ENCODE results near the gene TBX1.

Gene TBX1

GRCh38 chr22:19812910-19813309 is 52.3 kb downstream of the TBX1 start:
- in situ Hi-C loops (cut with HindIII; ENCODE audit: low pct_ligation_motif_present, low sequenced_read_pairs): no loop called here
- Histone ChIP-seq H3K4me3 (ENCODE audit: low read depth, low read length) (no peak overlapping the region), H3K36me3 (replicated peaks) (no peaks in the 10 kb centered on the region), H3K27me3 (replicated peaks) (no peaks in the 10 kb centered on the region), H3K27ac (no peak overlapping the region)
- TF ChIP-seq CTCF (IDR thresholded peaks at IDR 0.05; ENCODE audit: low read depth, low read length, missing control alignments): no peak
- no peak for DNase-seq

DNA sequence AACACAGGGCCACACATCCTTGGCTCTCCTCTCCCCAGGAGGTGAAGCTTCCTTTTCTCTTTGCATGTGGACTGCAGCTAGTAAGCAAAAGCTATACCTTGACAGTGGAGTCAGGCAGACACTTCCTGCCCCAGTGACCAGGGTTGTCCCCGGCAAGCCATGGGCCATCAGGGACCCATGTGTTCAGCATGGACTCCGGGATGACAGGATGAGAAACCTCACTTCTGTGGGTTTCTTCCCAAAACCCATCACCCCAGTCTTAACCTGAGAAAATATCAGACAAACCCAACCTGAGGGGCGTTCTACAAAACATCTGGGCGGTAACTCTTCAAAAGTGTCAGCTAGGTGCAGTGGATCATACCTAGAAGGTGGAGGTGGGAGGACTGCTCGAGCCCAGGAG is 53.9 kb downstream of the TBX1 start:
- no peaks in the 10 kb centered on the region for H3K27me3 ChIP-seq (replicated peaks)
- no peak overlapping the region for H3K27ac ChIP-seq
- in situ Hi-C loops (cut with HindIII; ENCODE audit: low pct_ligation_motif_present, low sequenced_read_pairs): no loop called here
- no peak overlapping the region for H3K4me3 ChIP-seq (ENCODE audit: low read depth, low read length)
- no peak for TF ChIP-seq CTCF (IDR thresholded peaks at IDR 0.05; ENCODE audit: low read depth, low read length, missing control alignments)
- no peaks in the 10 kb centered on the region for H3K36me3 ChIP-seq (replicated peaks)
- DNase-seq: no peak

DNA sequence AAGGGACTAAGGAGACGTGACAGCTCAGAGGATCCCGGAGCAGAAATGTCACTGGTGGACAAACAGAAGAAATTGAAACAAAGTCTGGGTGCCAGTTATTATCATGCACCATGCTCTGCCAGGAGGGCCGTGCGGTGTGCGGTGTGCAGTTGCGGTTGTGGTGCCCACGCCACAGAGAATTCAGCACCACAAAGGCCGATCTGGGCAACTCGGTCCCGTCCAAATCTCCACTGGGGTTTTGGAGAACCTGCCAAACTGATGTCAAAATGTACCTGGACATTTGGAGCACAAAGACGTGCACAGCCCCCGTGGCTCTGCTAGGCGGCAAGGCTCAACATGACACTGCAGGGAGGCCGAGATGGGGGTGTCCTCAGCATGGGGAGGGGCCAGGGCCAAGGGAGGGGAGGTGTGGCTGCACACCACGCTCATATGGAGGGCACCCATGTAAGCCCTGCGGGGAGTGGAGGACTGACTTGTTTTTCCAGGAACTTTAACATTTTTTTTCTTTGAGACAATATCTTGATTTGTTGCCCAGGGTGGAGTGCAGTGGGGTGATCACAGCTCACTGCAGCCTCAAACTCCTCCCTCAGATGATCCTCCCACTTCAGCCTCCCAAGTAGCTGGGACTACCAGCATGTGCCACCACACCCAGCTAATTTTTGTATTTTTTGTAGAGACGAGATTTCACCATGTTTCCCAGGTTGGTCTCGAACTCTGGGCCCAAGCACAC is 54.7 kb downstream of the TBX1 start:
- in situ Hi-C loops (cut with HindIII; ENCODE audit: low pct_ligation_motif_present, low sequenced_read_pairs): no loop called here
- DNase-seq: no peak
- no peak overlapping the region for H3K27ac ChIP-seq

GRCh38 chr22:19815823-19816290 is 55.3 kb downstream of the TBX1 start:
- TF ChIP-seq CTCF (IDR thresholded peaks at IDR 0.05; ENCODE audit: low read depth, low read length, missing control alignments): no peak
- in situ Hi-C loops (cut with HindIII; ENCODE audit: low pct_ligation_motif_present, low sequenced_read_pairs): no loop called here

More for the DNA sequence above, 54.7 kb downstream of the TBX1 start:
- no peaks in the 10 kb centered on the region for H3K27me3 ChIP-seq (replicated peaks)
- H3K4me3 ChIP-seq (ENCODE audit: low read depth, low read length): no peak overlapping the region
- no peaks in the 10 kb centered on the region for H3K36me3 ChIP-seq (replicated peaks)
- no peak for TF ChIP-seq CTCF (IDR thresholded peaks at IDR 0.05; ENCODE audit: low read depth, low read length, missing control alignments)

GRCh38 chr22:19816372-19817119 is 56.0 kb downstream of the TBX1 start:
- no peak for TF ChIP-seq CTCF (IDR thresholded peaks at IDR 0.05; ENCODE audit: low read depth, low read length, missing control alignments)
- Histone ChIP-seq H3K27ac (no peak overlapping the region), H3K27me3 (replicated peaks) (no peaks in the 10 kb centered on the region), H3K4me3 (ENCODE audit: low read depth, low read length) (no peak overlapping the region), H3K36me3 (replicated peaks) (no peaks in the 10 kb centered on the region)
- DNase-seq: no peak
- in situ Hi-C loops (cut with HindIII; ENCODE audit: low pct_ligation_motif_present, low sequenced_read_pairs): no loop called here

More at GRCh38 chr22:19815823-19816290, 55.3 kb downstream of the TBX1 start:
- no peaks in the 10 kb centered on the region for H3K36me3 ChIP-seq (replicated peaks)
- no peak overlapping the region for H3K27ac ChIP-seq
- DNase-seq: no peak
- H3K27me3 ChIP-seq (replicated peaks): no peaks in the 10 kb centered on the region
- no peak overlapping the region for H3K4me3 ChIP-seq (ENCODE audit: low read depth, low read length)

All from brain microvascular endothelial cell (primary cell).